Panc1 (cell line): ENCODE results near the gene INPP5B.

ENCODE experiments used
- POLR2AphosphoS5 ChIP-seq: IDR thresholded peaks from 2 replicates; pipeline ENCODE4 v1.6.1; 2012; ENCODE audit warnings: mild to moderate bottlenecking, low read depth, low read length, moderate library complexity
- SIN3A ChIP-seq: IDR thresholded peaks from 2 replicates; pipeline ENCODE4 v1.6.1; 2012; ENCODE audit warnings: low read depth, mild to moderate bottlenecking, low read length, moderate library complexity, borderline replicate concordance; ENCODE audit not compliant: insufficient read depth
- TF ChIP-seq, protein P1 (sequence below): fragments of 450-650 bp; IDR thresholded peaks from 2 replicates; pipeline ENCODE4 v1.5.1; 2017; ENCODE audit warnings: mild to moderate bottlenecking
- TF ChIP-seq, protein P2 (sequence below), 2 experiments: IDR thresholded peaks; 2 replicates each; pipeline ENCODE4 v1.6.1; 2011 to 2012; ENCODE audit warnings: low read depth in 2 of 2, control low read depth in 1 of 2, low read length in 1 of 2, mild to moderate bottlenecking in 1 of 2, moderate library complexity in 1 of 2; ENCODE audit not compliant: insufficient read depth in 1 of 2

DNA sequence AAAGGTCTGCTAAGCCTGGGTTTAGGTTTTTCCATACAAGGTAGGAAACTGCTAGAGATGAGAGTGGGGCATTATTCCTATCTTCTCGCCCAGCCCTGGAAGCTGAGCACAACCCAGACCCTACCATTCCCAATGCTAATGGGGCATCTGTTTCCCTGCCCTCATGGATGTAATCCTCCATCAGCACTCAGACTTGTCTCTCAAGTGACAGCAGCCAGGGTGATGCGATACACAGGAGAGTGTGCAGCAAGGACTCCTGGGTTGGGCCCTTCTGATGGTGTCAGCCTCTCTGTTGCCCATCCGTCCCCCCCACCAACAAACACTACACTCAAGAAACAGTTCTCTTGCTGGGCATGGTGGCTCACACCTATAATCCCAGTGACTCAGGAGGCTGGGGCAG is 5.9 kb upstream of the INPP5B start:
- TF ChIP-seq SIN3A: no peak
- TF ChIP-seq, protein P1, sequence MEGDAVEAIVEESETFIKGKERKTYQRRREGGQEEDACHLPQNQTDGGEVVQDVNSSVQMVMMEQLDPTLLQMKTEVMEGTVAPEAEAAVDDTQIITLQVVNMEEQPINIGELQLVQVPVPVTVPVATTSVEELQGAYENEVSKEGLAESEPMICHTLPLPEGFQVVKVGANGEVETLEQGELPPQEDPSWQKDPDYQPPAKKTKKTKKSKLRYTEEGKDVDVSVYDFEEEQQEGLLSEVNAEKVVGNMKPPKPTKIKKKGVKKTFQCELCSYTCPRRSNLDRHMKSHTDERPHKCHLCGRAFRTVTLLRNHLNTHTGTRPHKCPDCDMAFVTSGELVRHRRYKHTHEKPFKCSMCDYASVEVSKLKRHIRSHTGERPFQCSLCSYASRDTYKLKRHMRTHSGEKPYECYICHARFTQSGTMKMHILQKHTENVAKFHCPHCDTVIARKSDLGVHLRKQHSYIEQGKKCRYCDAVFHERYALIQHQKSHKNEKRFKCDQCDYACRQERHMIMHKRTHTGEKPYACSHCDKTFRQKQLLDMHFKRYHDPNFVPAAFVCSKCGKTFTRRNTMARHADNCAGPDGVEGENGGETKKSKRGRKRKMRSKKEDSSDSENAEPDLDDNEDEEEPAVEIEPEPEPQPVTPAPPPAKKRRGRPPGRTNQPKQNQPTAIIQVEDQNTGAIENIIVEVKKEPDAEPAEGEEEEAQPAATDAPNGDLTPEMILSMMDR: no peak
- TF ChIP-seq, protein P2, sequence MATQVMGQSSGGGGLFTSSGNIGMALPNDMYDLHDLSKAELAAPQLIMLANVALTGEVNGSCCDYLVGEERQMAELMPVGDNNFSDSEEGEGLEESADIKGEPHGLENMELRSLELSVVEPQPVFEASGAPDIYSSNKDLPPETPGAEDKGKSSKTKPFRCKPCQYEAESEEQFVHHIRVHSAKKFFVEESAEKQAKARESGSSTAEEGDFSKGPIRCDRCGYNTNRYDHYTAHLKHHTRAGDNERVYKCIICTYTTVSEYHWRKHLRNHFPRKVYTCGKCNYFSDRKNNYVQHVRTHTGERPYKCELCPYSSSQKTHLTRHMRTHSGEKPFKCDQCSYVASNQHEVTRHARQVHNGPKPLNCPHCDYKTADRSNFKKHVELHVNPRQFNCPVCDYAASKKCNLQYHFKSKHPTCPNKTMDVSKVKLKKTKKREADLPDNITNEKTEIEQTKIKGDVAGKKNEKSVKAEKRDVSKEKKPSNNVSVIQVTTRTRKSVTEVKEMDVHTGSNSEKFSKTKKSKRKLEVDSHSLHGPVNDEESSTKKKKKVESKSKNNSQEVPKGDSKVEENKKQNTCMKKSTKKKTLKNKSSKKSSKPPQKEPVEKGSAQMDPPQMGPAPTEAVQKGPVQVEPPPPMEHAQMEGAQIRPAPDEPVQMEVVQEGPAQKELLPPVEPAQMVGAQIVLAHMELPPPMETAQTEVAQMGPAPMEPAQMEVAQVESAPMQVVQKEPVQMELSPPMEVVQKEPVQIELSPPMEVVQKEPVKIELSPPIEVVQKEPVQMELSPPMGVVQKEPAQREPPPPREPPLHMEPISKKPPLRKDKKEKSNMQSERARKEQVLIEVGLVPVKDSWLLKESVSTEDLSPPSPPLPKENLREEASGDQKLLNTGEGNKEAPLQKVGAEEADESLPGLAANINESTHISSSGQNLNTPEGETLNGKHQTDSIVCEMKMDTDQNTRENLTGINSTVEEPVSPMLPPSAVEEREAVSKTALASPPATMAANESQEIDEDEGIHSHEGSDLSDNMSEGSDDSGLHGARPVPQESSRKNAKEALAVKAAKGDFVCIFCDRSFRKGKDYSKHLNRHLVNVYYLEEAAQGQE (IDR thresholded peaks at IDR 0.05; ENCODE audit: insufficient read depth in 1 of 2, low read depth in 2 of 2, low read length in 1 of 2): no peak
- no peak for TF ChIP-seq POLR2AphosphoS5
